ENCODE measurements around the gene KREMEN1.
A peak's percentile ranks its signal among the peaks of the same experiment; 100 is the strongest.

The KREMEN1 gene

GRCh38 chr22:29139965-29140782 is 67.3 kb downstream of the KREMEN1 start:
- DNase-seq: no peak
- intact Hi-C loops (cut with DNase I): loop anchor here (10.0 kb wide), 1 partner anchor 65 kb away; the partner anchor contains the start of gene KREMEN1

GRCh38 chr22:29141078-29141688 is 68.3 kb downstream of the KREMEN1 start:
- no peak for DNase-seq
- intact Hi-C loops (cut with DNase I): loop anchor here (10.0 kb wide), 1 partner anchor 66 kb away; the partner anchor contains the start of gene KREMEN1

- DNase-seq: peak in 2 of 42 donors; percentile 6 to 35
- intact Hi-C loops (cut with DNase I): loop anchor here (10.0 kb wide), 1 partner anchor 67 kb away; the partner anchor contains the start of gene KREMEN1
These were observed 69.3 kb downstream of the KREMEN1 start for GRCh38 chr22:29142116-29142515.

- intact Hi-C loops (cut with DNase I): loop anchor here (10.0 kb wide), 1 partner anchor 69 kb away; the partner anchor contains the start of gene KREMEN1
- DNase-seq: peak in 3 of 42 donors; percentile 12 to 25 (median 18)
These were observed 71.3 kb downstream of the KREMEN1 start for GRCh38 chr22:29143941-29144785.

GRCh38 chr22:29144786-29145160 is 71.9 kb downstream of the KREMEN1 start:
- peak in 1 of 42 donors; percentile 36 for DNase-seq
- intact Hi-C loops (cut with DNase I): loop anchor here (10.0 kb wide), 1 partner anchor 70 kb away; the partner anchor contains the start of gene KREMEN1

- DNase-seq: peak in 6 of 42 donors; percentile 8 to 47 (median 23)
- intact Hi-C loops (cut with DNase I): loop anchor here (10.0 kb wide), 1 partner anchor 71 kb away; the partner anchor contains the start of gene KREMEN1
These were observed 72.7 kb downstream of the KREMEN1 start for GRCh38 chr22:29145321-29146072.

- intact Hi-C loops (cut with DNase I): loop anchor here (10.0 kb wide), 1 partner anchor 71 kb away; the partner anchor contains the start of gene KREMEN1
- DNase-seq: peak in 6 of 42 donors; percentile 5 to 43 (median 17)
These were observed 73.3 kb downstream of the KREMEN1 start for GRCh38 chr22:29146091-29146560.

- intact Hi-C loops (cut with DNase I): loop anchor here (10.0 kb wide), 1 partner anchor 72 kb away; the partner anchor contains the start of gene KREMEN1
- DNase-seq: peak in 7 of 42 donors; percentile 7 to 37 (median 16)
These were observed 73.9 kb downstream of the KREMEN1 start for GRCh38 chr22:29146771-29147170.

- intact Hi-C loops (cut with DNase I): loop anchor here (10.0 kb wide), 1 partner anchor 73 kb away; the partner anchor contains the start of gene KREMEN1
- peak in 34 of 42 donors; percentile 23 to 86 (median 54) for DNase-seq
These were observed 74.6 kb downstream of the KREMEN1 start for GRCh38 chr22:29147331-29147899.

- peak in 2 of 42 donors; percentile 16 to 27 for DNase-seq
- intact Hi-C loops (cut with DNase I): loop anchor here (10.0 kb wide), 1 partner anchor 73 kb away; the partner anchor contains the start of gene KREMEN1
These were observed 75.2 kb downstream of the KREMEN1 start for GRCh38 chr22:29148036-29148435.

GRCh38 chr22:29148826-29149225 is 76.0 kb downstream of the KREMEN1 start:
- intact Hi-C loops (cut with DNase I): loop anchor here (10.0 kb wide), 1 partner anchor 74 kb away; the partner anchor contains the start of gene KREMEN1
- DNase-seq: peak in 3 of 42 donors; percentile 5 to 27 (median 8)

- DNase-seq: peak in 39 of 42 donors; percentile 11 to 82 (median 66)
- intact Hi-C loops (cut with DNase I): loop anchor here (10.0 kb wide), 2 partner anchors 75 to 295 kb away; partner anchors contain the start of gene KREMEN1
These were observed 77.2 kb downstream of the KREMEN1 start for GRCh38 chr22:29149841-29150555.

GRCh38 chr22:29150701-29151100 is 77.9 kb downstream of the KREMEN1 start:
- DNase-seq: peak in 5 of 42 donors; percentile 10 to 31 (median 14)
- intact Hi-C loops (cut with DNase I): loop anchor here (10.0 kb wide), 1 partner anchor 296 kb away; no protein-coding TSS in a partner anchor

- intact Hi-C loops (cut with DNase I): loop anchor here (10.0 kb wide), 1 partner anchor 297 kb away; no protein-coding TSS in a partner anchor
- DNase-seq: peak in 5 of 42 donors; percentile 3 to 35 (median 8)
These were observed 78.5 kb downstream of the KREMEN1 start for GRCh38 chr22:29151316-29151715.

GRCh38 chr22:29152045-29152953 is 79.5 kb downstream of the KREMEN1 start:
- intact Hi-C loops (cut with DNase I): loop anchor here (10.0 kb wide), 1 partner anchor 297 kb away; no protein-coding TSS in a partner anchor
- peak in 31 of 42 donors; percentile 15 to 75 (median 52) for DNase-seq
